ENCODE results near the gene PHF21A. TPM values are rescaled to one million over a fixed set of nuclear protein-coding genes. Genes with fewer than 3 reads are reported as not detected.

The PHF21A gene
- total and polyA plus RNA-seq, 2 of the 13 experiments (the other 11 are each of a cell fraction or from before 2014, with no cell fraction given) = 4.1 to 34.6 TPM

GRCh38 chr11:45945397-45945999 lies 175.8 kb downstream of the PHF21A start:
- Histone ChIP-seq H3K4me3 (replicated peaks in 1 of 3; ENCODE audit: insufficient read depth in 1 of 3, low read depth in 2 of 3, low read length in 3 of 3) (no peak overlapping the region), H3K27me3 (ENCODE audit: control insufficient read depth in 1 of 2, insufficient read depth in 2 of 2, low read length in 2 of 2) (no peaks in the 10 kb centered on the region), H3K9ac (ENCODE audit: insufficient read depth, low read depth, low read length) (no peak overlapping the region), H3K79me2 (ENCODE audit: insufficient read depth, low read length) (no peaks in the 10 kb centered on the region), H3K4me1 (ENCODE audit: insufficient read depth, low read length) (no peaks in the 10 kb centered on the region), H2AFZ (ENCODE audit: low read length) (no peak overlapping the region), H3K4me2 (ENCODE audit: low read depth, low read length) (no peak overlapping the region), H3K9me3 (ENCODE audit: low read length) (no peaks in the 10 kb centered on the region), H3K27ac (ENCODE audit: extremely low read length, insufficient read depth, low read length) (no peak overlapping the region), H3K36me3 (replicated peaks in 1 of 2; ENCODE audit: control insufficient read depth in 1 of 2, insufficient read depth in 2 of 2, low read length in 2 of 2) (peaks cover 15 to 28% of the 10 kb centered on the region in 2 experiments; a peak in 4 of 5 replicates), H4K20me1 (ENCODE audit: insufficient read depth, low read length) (no peaks in the 10 kb centered on the region)
- in situ Hi-C loops (cut with HindIII; ENCODE audit: extremely low pct_ligation_motif_present, low pct_unique_long_range_greater_than_20kb) (no loop called here), intact Hi-C loops (cut with micrococcal nuclease; ENCODE audit: unreplicated experiment) (no loop called here)
- no TSS peak for BruUV-seq (replicated peaks)
- WGBS (ENCODE audit: low lambda C conversion rate) = 92% methylated on average over 3 of the region's 3 CpGs
- ChIA-PET CTCF (ENCODE audit: low intra/inter-chr PET ratio, low total read pairs) (no interaction called here), POLR2A (no interaction called here)
- FAIRE-seq (no peak), ATAC-seq (no peak), DNase-seq (ENCODE audit: low spot score) (no peak)
- no peak for TF ChIP-seq TFE3 (CRISPR knock-in tag; IDR thresholded peaks at IDR 0.05)
- no peak for TF ChIP-seq ZBTB21 (CRISPR knock-in tag; IDR thresholded peaks at IDR 0.05)
- TF ChIP-seq ZNF589 (CRISPR knock-in tag; conservative IDR thresholded peaks at IDR 0.05) = no peak
- TF ChIP-seq ZSCAN30 (CRISPR knock-in tag; IDR thresholded peaks at IDR 0.05) = no peak
- no peak for TF ChIP-seq ZNF546 (CRISPR knock-in tag; conservative IDR thresholded peaks at IDR 0.05)
- no peak for TF ChIP-seq SCMH1 (CRISPR knock-in tag; IDR thresholded peaks at IDR 0.05; ENCODE audit: borderline replicate concordance)
- TF ChIP-seq, protein P1, sequence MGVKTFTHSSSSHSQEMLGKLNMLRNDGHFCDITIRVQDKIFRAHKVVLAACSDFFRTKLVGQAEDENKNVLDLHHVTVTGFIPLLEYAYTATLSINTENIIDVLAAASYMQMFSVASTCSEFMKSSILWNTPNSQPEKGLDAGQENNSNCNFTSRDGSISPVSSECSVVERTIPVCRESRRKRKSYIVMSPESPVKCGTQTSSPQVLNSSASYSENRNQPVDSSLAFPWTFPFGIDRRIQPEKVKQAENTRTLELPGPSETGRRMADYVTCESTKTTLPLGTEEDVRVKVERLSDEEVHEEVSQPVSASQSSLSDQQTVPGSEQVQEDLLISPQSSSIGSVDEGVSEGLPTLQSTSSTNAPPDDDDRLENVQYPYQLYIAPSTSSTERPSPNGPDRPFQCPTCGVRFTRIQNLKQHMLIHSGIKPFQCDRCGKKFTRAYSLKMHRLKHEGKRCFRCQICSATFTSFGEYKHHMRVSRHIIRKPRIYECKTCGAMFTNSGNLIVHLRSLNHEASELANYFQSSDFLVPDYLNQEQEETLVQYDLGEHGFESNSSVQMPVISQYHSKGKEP (CRISPR knock-in tag; IDR thresholded peaks at IDR 0.05) = no peak
- TF ChIP-seq NAIF1 (CRISPR knock-in tag; IDR thresholded peaks at IDR 0.05; ENCODE audit: borderline replicate concordance) = no peak
- no peak for TF ChIP-seq TEAD3 (CRISPR knock-in tag; optimal IDR thresholded peaks at IDR 0.05; ENCODE audit: borderline replicate concordance)
- TF ChIP-seq ZZZ3 (CRISPR knock-in tag; IDR thresholded peaks at IDR 0.05; ENCODE audit: borderline replicate concordance) = no peak
